GM19468 (cell line): ENCODE data around the gene CAPZB.

Experiments
- ATAC-seq: cut with Tn5 transposase; IDR thresholded peaks from one replicate; pipeline ENCODE4 v1.9.1; 2021; ENCODE audit warnings: mild to moderate bottlenecking, moderate library complexity, moderate number of reproducible peaks; ENCODE audit not compliant: unreplicated experiment; ENCODE audit errors: extremely low read depth

CAPZB gene

GRCh38 chr1:19373211-19374082 lies 111.9 kb downstream of the CAPZB start:
- no peak for ATAC-seq

- ATAC-seq = no peak
These were observed 112.7 kb downstream of the CAPZB start for GRCh38 chr1:19372602-19373001.

DNA sequence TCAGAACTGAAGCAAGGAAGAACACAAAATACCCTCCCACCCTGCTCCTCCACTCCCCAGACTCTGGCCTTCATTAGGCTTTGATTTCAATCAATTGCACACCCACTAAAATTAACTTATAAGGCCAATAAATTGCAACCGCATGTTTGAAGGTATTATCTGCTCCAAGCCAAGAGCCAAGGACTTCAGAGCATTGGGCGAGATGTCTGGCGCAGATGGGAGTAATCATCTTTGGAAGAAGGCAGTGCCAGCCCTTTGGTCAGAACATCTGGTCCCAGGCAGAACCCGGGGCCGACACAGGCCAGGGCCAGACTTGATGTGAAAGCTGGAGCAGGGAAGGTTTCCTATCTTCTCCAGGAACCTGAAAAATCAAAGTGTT lies 113.2 kb downstream of the CAPZB start:
- no peak for ATAC-seq

DNA sequence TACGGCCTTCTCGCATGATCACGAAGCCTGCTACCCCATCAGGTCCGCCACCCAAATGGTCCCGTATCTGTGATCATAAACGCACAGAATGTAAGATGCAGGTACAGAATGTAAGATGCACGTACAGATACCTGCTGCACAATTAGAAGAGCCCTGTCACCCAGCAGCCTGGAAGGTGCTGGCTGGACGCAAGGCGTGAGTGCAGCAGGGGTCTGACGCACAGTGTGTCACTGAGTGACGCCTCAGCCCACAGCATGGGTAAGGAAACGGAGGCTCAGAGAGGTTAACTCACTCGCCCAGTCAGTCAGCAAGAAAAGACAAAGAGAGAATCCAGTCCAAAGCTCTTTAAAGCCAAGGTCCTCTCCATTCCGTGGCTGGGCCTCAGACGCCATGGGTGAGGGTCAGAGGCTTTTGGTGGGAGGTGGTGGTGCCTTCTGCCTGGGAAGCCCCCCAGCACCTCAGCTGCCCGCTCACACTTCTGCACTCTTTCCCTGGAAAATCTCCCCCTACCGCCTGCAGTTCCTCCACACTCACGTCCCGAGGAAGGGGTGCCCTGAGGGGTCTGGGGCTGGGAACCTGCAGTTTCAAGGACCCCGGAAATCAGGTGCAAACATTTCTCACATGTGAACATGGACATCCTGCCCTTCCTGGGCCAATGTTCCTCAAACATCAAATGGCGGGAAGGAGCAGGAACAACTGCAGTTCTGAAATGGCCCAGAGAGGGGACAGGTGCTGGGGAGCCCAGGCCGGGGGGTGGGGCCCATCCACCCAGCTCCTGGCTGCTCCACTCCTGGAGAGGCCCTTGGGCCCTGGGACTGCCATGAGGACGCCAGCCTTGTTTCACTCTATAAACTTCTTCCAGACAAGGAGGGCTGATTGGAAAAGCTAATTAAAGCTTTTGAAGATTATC lies 113.9 kb downstream of the CAPZB start:
- no peak for ATAC-seq

- no peak for ATAC-seq
These were observed 114.7 kb downstream of the CAPZB start for GRCh38 chr1:19370453-19371170.

GRCh38 chr1:19369396-19370090 lies 115.8 kb downstream of the CAPZB start:
- no peak for ATAC-seq

- no peak for ATAC-seq
These were observed 116.4 kb downstream of the CAPZB start for GRCh38 chr1:19368964-19369363.

DNA sequence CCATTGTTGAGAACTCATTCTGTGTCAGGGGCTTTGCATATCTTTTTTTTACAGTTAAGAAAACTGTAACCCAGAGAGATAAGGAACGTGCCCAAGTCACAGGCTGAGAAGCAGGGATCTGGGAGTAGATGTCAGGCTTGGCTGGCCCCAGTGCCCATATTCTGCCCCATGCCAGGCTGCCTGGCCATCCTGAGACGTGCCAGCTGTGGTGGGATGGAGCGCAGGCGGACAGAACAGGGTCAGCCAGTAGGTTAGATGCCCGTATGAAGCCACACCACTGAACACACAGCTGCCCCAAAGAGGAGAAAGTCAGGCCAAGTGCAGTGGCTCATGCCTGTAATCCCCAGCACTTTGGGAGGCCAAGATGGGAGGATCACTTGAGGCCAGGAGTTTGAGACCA lies 117.3 kb downstream of the CAPZB start:
- ATAC-seq = no peak

DNA sequence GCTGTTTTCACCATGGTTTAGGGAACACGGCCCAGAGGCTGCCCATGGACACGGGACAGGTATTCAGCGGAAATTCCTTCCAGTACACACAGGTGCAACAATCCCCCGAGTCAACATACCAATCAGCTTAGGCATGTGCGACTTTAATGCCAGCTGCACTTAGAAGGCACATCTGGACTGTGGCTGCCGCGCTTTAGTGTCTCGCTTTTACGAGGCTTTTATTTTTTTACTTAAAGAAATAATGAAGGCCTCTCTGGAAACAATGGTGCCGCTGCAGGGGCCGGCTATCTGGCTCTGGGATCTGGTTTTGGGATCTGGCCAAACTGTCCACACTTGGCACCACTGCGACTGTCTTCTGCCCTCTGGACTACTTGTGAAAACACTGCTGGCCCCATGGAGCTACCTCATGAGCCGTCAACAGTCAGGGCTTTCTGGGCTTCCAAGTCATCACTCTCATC lies 117.7 kb downstream of the CAPZB start:
- ATAC-seq = no peak

DNA sequence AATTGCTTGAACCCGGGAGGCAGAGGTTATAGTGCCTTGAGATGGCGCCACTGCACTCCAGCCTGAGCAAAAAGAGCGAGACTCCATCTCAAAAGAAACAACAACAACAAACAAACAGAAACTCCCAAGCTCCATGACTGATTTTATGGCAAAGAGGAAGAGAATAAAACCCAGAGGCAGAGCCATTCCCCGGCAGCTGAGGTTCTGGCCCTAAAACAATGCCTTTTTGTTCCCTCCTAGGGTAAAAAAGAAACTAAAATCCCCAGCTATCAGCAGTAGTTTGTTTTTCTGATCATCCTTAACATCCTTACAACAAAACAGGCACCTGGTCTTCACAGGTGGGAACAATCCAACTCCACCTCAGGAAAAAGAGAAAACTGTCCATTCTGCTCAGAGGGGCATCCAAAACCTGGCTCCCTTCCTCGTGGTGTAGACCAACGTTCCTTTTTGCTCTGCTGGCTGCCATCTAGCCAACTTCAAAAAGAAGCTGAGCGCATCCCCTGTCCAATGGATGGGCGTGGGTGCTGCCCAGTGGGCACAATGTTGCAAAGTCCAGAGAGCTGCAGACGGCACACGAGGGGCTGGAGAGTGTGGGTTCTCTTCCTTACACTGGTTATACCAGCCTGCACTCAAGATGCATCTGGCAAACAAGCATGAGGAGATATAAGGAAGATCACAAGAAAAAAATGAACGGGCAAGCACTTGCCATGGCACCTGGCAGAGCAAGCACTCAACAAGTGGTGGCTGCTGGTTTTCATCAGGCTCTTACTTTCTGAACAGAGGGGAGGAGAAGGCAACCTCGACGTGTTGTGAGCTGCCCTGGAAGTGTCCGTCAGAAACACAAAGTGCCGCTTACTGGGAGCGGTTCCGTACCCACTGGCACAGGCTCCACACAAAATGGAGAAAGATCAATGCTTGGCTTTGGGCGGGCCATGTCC lies 118.5 kb downstream of the CAPZB start:
- ATAC-seq = no peak

GRCh38 chr1:19365721-19366120 lies 119.6 kb downstream of the CAPZB start:
- ATAC-seq = no peak

GRCh38 chr1:19363536-19364152 lies 121.7 kb downstream of the CAPZB start:
- ATAC-seq = no peak

DNA sequence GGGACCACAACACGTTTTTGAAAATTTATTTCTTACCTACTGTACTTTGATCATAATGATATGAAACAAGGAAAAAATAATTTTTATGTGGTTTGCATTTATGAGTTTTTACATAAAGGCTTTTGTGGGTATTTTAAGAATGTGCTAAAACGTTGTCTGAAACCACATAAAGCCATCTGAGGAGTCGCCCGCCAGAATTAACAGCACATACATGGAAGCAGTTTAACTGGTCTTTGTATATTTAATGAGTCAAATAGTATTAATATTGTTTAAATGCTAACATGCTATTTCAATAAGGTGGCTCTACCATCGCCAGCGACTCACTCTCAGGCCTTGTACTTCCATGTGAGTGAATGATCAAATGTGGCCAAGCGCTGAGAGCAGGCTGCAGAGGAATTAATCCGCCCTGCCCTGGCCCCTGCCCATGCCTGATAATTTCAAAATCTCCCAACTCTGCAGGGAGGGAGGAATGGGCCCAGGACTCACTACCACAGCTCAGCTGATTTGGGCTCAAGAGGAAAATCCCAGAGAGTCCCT lies 123.7 kb downstream of the CAPZB start:
- ATAC-seq = no peak

DNA sequence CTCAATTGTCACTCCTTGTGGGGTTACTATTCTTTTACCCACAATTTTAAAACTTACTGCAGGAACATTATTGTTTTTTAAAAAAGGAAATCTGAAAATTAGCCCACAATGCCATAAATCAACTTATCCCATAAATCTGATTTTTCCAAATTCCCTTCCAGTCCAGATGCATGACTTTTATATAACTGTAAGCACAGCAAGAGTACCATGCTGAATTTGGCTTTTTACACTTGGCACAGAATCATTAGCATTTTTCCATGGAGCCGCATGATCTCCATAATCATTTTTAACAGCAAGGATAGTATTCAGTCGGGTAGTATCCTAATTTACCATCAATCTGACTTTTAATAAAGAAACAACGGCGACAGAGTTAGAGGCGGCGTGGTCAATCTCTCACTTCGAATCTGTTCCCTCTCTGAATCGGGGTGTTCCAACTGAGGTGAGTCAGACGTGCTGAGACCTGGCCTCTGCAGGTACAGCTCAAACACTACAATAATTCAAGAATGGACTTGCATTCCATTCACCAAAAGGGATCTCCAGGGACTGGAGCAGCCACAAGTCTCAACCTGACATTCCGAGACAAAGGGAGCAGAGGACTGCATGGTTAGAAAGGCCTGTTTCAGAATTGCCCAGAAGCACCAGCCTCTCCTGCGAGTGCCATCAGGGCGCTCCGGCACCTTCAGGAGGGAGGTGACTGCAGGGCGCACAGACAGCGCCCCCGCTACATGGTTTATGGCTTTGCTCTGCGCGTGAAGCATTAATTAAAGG lies 124.3 kb downstream of the CAPZB start:
- ATAC-seq = no peak

GRCh38 chr1:19360432-19360831 lies 124.9 kb downstream of the CAPZB start:
- no peak for ATAC-seq

DNA sequence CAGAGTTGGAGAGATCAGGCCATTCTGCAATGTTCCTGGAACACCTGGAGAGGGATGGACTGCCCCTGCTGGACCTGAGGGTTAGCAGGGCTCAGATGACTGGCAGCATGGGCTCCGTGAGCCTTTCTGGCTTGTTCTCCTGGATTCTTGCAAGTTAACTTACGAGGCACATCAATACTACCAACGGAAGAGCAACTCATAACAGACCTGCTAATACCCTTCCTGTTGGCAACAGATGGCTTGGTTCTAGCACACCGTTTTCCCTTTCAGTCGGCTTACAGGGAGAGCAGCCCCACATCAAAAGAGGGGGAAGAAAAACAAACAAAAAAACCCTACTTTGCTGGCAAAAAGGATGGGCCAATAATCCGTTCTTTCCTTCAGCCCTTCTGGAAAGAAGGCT lies 125.3 kb downstream of the CAPZB start:
- no peak for ATAC-seq

DNA sequence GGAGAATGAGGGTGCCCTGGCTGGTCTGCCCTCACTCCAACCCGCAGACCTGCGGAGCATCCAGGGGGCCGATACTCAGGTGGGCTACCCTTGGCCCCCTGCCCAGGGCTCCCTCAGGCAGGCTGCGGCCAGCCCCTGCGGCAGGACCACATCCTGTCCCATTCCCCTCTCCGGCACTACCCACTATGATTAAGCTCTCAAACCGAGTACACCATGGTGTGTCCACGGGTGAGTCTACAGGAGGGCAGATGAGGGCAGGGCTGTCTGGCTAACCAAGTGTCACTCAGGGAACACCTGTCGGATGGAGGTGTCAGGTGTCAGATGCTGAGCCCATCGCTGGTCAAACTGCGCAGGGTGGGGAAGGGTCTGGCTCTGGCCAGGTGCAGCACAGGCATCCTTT lies 126.0 kb downstream of the CAPZB start:
- ATAC-seq = no peak
